ENCODE results near the gene ING3.
"Not testable (repeated sequence)": the region's sequence is repeated elsewhere in the genome, so short reads cannot be mapped to it uniquely, and the experiment has no call there.

Gene ING3

DNA sequence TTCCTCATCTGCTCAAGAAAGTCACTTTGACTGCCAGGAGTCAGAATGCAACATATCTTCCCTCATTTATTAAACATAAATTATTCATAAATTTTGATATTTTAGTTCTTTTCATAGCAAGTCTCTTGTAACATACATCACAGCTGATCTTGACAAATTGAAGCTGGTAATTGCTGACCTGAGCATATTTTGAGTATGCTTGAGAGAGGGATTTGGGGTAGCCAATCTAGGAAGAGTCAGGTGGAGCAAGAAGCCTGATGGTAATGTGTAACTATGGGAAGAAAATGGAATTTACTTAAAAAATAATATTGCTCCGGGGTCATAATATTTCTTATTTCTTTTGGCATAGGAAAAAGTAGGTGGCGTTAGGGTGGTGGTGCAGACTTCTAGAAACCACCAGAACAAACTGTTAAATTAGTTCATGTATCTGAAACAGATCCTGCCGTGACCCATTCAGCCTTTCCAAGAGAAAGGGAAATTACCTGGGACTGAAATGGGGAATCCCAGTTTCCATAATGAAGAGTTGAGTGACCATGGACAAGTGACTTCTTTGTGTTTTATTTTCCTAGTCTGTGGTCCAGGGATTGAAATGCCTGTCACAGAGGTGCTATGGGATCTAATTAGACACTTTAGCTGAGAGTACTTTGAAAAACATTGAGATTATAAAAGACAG, 50.8 kb downstream of the ING3 start:
- no peak for DNase-seq (ENCODE audit: low read depth in 2 of 3, low spot score in 1 of 3)

DNA sequence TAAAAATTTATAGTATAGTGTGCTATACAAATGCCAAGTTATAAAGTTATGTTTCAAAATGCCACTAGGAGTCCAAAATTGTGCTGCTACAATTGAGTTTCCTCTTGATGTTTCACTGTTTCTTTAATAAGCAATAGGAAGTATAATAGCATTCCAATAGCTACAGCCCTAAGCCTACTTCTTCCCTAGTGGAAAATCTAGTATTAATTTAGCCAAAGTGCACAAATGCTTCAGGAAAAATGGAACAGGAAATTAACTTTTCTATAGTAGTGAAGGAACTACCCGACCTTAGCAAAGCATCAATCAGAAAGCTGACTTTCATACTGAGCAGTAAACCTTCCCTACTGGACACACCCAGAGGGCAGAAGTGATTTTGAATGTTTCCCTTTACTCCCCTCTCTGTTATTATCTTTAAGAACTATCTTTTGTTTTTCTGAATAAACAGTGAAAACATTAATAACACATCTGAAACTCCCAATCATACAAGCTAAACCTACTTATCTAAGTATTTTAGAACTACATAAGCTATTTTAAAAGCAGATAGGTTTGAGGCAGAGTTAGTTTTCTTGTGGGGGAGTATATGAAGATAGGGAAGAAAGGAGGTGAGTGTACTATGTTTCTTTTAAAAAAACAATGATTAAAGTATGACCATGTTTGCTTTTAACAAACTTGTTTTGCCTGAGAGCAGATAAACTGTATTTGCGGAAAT, 51.6 kb downstream of the ING3 start:
- DNase-seq (ENCODE audit: low read depth in 2 of 3, low spot score in 1 of 3) = no peak

DNA sequence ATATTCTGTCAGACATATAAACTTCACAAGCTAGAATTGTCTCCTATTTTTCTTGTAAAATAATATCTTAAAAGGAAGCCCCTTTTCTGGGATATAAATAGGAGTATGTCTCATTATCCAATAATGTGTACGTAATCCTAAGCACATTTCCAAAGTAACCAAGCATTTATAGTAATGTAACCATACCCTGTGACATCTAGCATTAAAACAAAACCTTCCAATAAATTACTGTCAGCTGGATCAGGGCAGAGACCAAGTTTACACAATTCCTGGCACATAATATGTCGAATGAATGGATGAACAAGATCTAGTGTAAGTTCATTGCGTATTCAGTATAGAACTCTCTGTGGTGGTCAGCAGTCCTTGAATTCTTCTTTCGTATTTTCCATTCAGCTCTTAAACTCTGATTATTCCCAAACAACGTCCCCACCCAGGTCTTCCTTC, 52.2 kb downstream of the ING3 start:
- DNase-seq (ENCODE audit: low read depth in 2 of 3, low spot score in 1 of 3) = no peak

DNA sequence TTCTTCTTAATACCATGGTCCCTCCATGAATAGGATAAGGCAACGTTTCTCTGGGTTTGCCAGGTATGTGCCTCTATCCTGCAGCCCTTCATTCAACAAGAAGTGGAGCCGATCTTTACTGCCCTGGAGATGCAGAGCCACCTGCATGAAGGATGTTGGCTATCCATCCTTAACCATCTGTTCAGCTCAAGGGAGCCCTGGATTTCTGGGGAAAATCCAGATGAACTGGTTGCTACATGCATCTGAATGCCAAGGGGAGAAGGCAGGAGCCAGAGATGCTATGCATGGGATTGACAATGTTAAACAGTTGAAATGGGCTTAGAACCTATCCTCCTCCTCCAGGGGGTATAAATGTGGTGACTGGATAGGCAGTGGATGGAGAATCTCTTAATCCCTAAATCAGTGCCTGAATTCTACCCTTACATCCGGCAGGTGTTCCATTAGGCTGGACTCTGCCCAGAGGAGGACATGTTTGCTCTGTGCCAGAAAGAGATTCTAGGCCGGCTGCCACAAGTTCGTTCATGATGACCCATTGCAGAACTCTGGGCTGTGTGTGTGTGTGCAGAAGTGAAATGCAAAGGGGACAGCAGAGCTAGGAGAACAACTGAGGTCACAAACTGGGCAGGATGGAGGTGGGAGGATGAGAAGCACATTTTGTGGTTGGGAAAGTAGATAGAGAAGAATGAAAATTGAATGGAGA, 53.6 kb downstream of the ING3 start:
- DNase-seq (ENCODE audit: low read depth in 2 of 3, low spot score in 1 of 3) = no peak

DNA sequence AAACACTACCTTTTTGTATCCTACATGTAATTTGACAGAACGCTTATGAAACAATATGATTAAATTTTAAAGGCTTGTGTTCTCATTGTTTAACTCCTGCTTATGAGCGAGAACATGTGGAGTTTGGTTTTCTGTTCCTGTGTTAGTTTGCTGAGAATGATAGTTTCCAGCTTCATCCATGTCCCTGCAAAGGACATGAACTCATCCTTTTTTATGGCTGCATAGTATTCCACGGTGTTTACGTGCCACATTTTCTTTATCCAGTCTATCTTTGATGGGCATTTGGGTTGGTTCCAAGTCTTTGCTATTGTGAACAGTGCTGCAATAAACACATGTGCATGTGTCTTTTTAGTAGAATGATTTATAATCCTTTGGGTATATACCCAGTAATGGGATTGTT, 54.5 kb downstream of the ING3 start:
- DNase-seq (ENCODE audit: low read depth in 2 of 3, low spot score in 1 of 3) = not testable (repeated sequence)

DNA sequence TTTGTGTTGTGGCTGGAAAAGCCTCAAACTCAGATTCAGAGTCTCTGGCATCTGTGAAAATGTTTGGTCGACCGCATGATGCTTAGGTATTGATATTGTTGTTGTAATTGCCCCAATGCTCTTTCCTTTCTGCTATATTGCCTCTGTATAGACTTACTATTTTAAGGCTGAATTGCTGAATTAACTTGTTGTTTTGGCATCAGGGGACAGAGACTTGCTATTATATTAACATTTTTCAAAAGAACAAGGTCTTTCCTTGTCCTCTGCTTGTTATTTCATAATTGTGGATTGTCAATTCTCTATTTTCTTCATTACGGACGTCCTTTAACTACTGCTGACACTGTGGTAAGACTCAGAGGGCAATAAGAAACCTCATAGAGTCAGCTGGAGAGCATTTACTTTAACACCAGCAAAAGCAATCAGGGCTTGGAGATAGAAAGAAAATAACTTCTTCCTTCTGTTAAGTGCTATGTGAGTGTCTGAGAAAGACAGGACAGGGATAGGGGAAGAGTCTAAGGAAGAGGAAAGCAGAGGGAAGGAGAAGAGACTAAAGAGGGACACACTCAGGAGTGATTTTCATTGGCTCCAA, 55.5 kb downstream of the ING3 start:
- no peak for DNase-seq (ENCODE audit: low read depth in 2 of 3, low spot score in 1 of 3)

DNA sequence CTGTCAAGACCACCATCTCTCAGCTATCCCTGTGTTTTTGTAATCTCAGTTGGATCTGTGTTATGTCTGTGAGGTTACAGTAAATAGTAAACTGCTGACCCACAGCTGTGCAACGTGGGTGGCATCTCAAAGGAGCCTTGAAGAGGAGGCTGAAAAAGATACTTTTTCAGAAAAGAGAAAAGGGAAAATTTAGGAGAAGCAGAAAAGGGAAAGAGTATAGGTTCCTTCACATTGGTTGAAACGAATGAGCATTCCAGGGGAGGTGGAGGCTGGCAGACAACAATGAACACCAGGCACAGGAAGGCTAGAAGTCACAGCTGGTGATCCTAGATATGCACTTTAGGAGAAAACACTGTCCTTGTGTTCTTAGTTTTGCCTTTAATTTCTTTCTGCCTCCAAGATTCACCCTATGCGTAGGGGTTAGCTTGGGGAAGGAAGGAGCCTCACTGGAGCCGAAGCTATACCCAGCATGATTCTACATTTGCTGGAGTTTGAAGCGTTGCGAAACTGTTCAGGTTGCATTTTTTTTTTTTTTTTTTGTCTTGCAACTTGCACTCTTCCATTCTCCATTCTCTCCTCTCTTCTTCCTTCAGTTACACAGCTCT, 56.2 kb downstream of the ING3 start:
- no peak for DNase-seq (ENCODE audit: low read depth in 2 of 3, low spot score in 1 of 3)

DNA sequence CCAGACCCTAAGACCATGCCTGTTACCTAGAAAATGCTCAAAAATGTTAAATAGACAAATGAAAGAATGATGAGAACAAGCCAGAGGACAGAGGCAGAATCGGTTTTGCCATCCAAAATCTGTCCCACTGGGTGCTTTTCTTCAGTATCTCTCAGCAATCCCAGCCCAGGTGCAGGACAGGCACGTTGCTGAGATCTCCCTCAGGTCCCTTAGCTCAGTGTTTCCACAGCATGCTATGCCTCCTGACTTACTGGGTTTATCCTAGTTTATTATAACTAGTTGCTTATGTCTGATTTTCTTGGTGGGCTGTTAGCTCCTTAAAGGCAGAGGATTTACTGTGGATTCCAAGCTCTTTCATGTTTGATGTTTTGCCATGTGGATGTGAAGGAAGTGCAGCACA, 58.2 kb downstream of the ING3 start:
- no peak for DNase-seq (ENCODE audit: low read depth in 2 of 3, low spot score in 1 of 3)

DNA sequence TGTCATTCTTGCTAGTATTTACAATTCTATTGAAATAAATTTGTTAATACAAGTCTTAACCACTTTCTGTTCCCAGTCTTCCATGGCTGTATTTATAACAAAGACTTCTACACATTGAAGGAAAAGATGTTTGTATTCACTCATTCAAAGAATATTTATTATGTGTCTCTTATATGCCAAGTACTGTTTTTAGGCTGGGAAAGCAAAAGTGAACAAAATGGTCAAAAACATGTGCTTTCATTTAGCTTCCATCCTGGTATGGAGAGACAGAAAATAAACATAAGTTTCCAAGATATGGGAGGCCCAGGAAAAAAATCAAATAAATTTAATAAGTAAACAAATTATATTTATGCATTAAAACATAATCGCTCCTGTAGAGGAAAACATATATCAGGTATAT, 60.8 kb downstream of the ING3 start:
- DNase-seq (ENCODE audit: low read depth in 2 of 3, low spot score in 1 of 3) = no peak

DNA sequence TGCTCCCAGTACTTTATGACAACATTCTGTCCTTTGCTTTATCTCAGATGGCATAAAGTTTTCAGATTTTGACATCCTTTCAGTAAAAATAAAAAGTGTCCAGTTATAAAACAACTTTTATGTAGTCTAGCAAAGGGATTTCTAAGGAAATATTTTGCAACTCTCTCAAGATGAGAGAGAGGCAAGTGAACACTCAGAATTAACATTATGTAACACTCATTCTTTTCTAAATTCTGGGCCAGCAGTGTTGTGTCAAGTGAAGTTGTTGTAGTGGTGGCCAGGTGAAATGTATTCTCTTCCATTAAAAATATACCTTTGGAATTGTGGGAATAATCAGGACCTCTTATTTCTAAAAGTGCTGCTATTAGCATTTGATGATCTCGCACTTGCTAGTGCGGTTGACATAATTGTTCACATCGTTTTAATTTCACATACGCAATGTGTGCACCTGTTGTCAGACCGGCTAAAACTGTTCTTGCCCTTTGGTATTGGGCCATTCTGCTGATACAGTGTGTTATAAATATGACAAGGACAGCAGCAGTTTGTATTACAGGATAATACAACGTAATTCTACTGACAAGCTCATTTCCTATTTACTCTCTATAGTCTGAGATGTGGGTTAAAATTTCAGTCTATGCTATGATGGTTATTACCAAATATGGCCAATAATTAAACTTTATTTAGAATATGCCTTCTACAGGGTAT, 61.7 kb downstream of the ING3 start:
- no peak for DNase-seq (ENCODE audit: low read depth in 2 of 3, low spot score in 1 of 3)

DNA sequence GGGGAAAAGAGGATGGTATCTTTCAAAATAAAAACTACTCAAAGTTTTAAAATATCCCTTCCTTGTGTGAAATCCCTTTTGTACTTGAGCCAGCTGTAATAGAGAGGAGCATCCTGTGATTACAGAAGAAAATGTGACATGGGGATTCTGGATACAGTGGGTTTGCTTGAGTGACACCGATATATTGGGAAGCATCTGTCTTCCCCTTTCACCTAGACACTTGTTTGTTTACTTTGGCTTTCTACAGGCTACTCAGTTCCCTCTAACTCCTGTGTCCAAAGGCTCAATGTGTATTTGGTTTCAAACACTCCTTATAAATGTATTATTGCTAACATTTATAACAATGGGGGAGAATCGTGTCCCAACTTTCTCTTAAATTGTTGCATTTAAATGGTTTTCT, 62.3 kb downstream of the ING3 start:
- no peak for DNase-seq (ENCODE audit: low read depth in 2 of 3, low spot score in 1 of 3)

DNA sequence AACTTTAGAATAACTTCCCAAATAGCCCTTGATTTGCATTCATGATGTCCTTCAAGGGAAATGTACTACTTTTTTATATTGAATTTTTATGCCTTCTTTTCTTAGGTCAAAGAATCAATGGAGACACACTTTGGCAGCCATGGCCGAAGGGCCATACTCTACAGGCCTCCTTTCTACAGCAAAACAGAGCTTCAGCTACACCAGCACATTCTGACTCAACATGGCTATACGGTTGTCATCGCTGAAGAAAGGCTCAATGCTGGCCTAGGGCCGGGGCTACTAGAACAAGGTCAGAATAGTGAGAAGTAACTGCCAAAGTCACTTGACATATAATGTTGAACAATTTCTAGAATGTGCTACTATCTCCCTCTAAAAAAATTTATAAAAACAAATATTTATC, 65.0 kb downstream of the ING3 start:
- DNase-seq (ENCODE audit: low read depth in 2 of 3, low spot score in 1 of 3) = no peak

DNA sequence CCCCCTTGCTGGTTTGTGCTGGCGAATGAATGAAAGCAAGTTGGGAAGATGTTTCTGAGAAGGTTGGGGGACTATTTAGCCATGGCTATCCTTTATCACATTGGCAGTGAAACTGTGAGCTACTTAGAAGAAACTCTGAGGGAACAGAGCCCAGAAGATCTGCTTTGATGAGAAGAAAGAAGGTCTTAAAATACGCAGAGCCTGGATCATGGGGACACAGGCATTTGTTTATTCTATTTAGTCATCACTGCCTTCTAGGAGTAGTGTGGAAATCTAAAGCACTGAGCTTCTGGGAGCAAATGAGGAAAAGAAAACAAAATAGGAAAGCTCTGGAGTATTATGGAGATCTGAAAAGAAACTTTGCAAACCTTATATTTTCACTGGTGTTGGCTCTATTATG, 66.4 kb downstream of the ING3 start:
- no peak for DNase-seq (ENCODE audit: low read depth in 2 of 3, low spot score in 1 of 3)

DNA sequence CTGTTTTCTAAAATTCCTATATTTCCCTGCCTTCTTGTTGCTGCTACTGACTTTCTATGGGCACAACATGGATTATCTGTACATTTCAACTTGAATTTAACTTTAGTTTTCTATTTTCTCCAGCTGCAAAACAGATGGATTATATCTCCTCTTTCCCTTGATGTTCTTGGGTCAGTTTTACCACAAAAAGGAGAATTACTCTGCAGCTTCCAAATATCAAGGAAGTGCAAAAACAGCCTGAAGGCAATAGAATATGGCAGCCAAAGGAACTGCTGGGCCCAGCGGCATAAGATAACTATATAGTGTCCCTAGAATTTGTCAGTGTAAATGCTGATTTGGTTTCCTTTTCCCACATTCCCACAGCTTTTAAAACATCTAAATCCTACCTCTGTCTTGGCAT, 67.0 kb downstream of the ING3 start:
- DNase-seq (ENCODE audit: low read depth in 2 of 3, low spot score in 1 of 3) = no peak

DNA sequence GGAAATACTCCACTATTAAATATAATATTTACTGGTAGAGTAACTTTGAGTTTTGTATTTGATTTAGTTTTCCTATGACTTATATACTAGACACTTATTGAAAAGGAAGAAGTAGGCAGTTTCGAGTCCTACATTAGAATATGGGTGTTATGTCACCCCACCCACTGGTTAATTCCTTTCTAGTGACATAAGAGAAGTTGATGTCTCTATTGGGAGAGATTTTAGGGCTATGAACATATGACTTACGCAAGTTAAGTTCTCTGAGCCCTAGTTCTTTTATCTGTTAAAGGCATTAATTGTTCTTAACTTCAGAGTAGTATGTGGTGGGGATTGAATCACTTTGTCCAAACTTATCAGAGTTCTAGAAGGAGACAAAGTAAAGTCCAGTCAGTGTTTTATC, 68.4 kb downstream of the ING3 start:
- DNase-seq (ENCODE audit: low read depth in 2 of 3, low spot score in 1 of 3) = no peak

DNA sequence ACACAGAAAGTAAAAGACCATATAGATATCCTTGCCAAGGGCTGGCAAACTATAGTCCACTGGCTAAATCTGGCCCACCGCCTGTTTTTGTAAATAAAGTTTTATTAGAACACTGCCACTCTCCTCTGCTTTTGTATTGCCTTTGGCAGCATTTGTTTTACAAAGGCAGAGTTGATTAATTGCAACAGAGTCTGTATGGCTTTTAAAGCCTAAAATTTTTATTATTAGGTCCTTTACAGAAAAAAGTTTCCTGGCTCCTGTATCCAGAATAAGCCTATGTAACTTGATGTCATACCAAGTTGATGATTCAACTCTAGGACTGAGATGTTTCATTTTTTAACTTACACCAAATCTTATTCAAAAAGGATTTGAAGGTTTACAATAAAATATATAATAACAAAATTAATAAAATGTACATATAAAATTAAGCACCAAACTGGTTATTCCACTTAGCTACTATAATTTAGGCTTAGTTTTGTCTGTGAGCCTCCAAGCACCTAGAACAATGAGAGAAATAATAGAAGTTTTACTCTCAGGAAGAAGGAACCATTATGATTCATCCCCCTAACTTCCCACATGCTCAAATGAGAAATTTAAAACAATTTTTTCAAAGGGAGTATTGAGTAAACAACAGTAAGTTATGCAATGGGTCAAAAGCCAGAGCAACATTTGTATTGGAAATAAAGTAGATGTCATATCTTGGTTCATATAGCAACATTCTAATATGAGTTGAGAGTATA, 69.8 kb downstream of the ING3 start:
- no peak for DNase-seq (ENCODE audit: low read depth in 2 of 3, low spot score in 1 of 3)

DNA sequence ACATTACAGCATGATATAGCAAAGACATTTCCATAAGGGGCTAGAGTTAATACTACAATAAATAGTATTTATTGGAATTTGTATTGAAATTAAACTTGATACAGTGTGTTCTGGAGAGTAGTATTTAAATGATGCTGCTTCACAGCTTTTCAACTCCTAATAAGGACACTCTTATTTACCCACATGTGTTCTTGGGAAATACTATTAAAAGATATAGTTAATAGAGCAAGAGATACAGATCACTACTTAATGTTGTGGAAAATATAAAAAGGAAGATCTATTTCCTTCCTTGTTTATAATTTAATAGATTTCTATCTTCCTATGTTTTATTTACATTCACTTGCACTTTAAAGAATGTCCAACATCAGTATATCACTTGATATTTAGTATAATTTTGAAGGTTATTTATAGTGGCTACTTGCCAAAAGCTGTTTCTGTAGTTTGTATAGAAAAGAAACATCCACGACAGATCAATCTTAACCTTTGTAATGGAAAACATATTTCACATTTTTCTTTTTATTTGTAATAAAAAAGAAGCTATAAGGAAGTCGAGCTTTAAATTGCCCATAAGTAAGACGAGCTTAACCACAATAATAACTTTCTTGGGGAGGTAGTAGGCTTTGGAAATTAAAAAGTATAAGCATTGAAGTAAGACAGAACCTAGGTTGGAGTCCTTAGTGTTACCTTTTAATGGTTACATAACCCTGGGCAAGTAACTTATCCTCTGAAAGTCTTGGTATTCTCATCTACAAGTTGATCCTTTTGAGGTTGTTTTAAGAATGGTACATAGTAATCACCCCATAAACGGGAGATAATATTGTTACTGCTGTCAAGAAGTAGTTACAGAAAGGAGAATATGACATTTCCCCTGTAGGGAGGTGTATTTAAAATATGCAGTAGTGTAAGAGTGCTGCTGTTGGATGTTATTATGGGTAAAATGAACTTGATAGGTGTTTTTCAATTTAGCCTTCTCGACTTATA, 70.7 kb downstream of the ING3 start:
- no peak for DNase-seq (ENCODE audit: low read depth in 2 of 3, low spot score in 1 of 3)

DNA sequence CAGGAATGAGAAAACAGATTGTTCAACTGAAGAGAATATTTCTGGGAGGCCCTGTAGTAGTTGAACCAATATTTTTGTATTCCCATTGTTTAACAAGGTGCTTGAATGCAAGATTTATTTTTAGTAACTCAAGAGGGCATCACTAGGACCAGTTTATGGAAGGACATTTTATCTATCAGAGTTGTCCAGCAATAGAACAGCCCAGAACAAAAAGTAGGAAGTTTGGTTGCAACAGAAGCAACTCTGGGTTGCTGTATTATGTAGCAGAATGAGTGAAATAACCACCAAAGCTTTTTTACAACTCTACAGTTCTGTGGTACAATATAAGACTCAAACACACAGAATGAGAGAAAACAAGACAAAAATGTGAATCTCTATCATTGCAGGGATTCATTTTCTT, 72.6 kb downstream of the ING3 start:
- no peak for DNase-seq (ENCODE audit: low read depth in 2 of 3, low spot score in 1 of 3)

All from stimulated activated CD4-positive, alpha-beta T cell treated with anti-CD3 and anti-CD28 coated beads, Interleukin-12 subunit alpha, Interleukin-12 subunit beta, amount 100 ng/mL, for 48 hours (primary cell).